A673 (cell line): Measurements from ENCODE around the gene FGD6.

Experiments
- EZH2 ChIP-seq: fragments of 200-600 bp; sonication (generic); IDR thresholded peaks from 2 replicates; pipeline ENCODE4 v1.6.1; 2017; ENCODE audit warnings: borderline replicate concordance, low read depth, mild to moderate bottlenecking, mixed read lengths, antibody characterized with exemption, low read length; ENCODE audit not compliant: poor library complexity, severe bottlenecking
- TF ChIP-seq, protein P1 (sequence below): fragments of 300-800, 200-600 bp; sonication (generic); conservative IDR thresholded peaks from 2 replicates; pipeline ENCODE4 v1.5.1; 2017; ENCODE audit warnings: low read depth, mild to moderate bottlenecking, antibody characterized with exemption, low read length, moderate library complexity, mixed read lengths

DNA sequence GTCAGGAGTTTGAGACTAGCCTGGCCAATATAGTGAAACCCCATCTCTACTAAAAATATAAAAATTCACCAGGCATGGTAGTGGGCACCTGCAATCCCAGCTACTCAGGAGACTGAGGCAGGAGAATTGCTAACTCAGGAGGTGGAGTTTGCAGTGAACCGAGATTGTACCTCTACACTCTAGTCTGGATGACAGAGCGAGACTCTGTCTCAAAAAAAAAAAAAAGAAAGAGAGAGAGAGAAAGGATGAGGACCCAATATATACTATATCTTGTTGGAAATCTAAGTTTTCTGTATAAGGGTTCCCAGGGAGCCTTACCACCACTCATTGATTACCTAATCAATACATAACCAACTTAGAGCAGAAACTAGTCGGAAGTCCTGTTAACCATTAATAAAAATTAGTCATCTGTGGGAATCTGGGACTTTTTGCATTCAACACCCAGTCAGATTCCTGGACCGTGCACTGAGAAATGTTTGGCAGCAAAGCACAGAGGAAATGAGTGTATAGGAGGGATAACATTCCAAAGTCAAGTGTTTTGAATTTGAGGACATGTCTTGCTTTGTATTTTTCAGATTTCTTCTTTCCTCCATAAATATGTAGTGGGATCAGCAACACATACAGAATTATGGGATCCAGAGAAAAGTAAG, 99.0 kb downstream of the FGD6 start:
- TF ChIP-seq, protein P1, sequence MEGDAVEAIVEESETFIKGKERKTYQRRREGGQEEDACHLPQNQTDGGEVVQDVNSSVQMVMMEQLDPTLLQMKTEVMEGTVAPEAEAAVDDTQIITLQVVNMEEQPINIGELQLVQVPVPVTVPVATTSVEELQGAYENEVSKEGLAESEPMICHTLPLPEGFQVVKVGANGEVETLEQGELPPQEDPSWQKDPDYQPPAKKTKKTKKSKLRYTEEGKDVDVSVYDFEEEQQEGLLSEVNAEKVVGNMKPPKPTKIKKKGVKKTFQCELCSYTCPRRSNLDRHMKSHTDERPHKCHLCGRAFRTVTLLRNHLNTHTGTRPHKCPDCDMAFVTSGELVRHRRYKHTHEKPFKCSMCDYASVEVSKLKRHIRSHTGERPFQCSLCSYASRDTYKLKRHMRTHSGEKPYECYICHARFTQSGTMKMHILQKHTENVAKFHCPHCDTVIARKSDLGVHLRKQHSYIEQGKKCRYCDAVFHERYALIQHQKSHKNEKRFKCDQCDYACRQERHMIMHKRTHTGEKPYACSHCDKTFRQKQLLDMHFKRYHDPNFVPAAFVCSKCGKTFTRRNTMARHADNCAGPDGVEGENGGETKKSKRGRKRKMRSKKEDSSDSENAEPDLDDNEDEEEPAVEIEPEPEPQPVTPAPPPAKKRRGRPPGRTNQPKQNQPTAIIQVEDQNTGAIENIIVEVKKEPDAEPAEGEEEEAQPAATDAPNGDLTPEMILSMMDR, result no peak
- no peak for TF ChIP-seq EZH2
